Stomach (tissue), 4 donors: Measurements from ENCODE around the gene MALRD1.

Experiments used
- EP300 ChIP-seq: sonication (generic); formaldehyde crosslinking; IDR thresholded peaks from one replicate; pipeline ENCODE4 v1.6.1; 2017; ENCODE audit warnings: antibody characterized with exemption
- POLR2A ChIP-seq, 4 donors: fragments of 450-650 bp; IDR thresholded peaks; one replicate each; pipeline ENCODE4 v1.6.1; 2016; ENCODE audit warnings: antibody characterized with exemption in 4 of 4, control low read depth in 2 of 4, mild to moderate bottlenecking in 1 of 4, moderate library complexity in 1 of 4
- POLR2AphosphoS5 ChIP-seq, 3 donors: sonication (generic); formaldehyde crosslinking; IDR thresholded peaks; one replicate each; pipeline ENCODE4 v1.6.1; 2016; ENCODE audit warnings: antibody characterized with exemption in 3 of 3
- TF ChIP-seq, protein P1 (sequence below), 7 experiments: fragments of 450-650 bp in 4 of 7; fragments of 200-600 bp in 3 of 7; sonication (generic) in 3 of 7; IDR thresholded peaks; one replicate each; pipeline ENCODE4 v1.5.1; 2016 to 2019; ENCODE audit warnings: antibody characterized with exemption in 7 of 7, control low read depth in 2 of 7, mild to moderate bottlenecking in 1 of 7

DNA sequence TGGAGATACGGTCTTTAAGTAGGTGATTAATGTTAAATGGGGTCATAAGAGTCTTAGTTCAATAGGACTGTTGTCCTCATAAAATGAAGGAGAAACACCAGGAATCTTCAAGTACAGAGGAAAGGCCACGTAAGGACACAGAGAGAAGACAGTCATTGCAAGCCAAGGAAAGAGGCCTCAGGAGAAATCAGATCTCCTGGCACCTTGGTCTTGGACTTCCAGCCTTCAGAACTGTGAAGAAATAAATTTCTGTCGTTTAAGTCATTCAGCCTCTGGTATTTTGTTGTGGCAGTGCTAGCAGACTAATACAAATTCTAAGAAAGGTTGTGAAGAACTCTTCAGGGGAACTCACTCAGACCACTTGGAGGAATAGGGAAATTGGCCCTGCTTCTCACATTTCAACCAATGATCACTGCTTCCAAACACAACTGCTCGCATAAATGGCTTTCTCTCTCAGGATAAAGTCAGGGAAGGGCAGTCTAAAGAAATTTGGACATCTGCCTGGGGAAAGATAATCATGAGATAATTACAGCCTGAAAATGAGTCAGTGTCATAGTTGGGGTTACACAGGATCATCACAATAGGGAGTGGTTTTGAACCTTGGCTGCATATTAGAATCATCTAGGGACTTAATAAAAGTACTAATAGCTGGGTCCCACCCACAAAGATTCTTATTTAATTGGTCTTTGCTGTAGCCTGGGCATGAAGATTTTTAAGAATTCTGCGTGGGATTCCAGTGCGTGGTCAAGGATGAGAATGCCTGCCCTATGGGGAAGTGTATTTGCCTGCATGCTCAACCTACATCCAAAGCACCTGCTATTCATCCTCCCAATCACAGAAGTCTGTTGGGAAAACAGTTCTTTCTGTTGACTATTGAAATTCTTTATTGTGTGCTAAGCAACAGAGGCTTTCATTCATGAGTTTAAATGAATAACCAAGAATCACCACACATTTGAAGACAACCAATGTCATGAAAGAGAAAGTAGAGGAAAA lies 457.0 kb downstream of the MALRD1 start:
- TF ChIP-seq, protein P1, sequence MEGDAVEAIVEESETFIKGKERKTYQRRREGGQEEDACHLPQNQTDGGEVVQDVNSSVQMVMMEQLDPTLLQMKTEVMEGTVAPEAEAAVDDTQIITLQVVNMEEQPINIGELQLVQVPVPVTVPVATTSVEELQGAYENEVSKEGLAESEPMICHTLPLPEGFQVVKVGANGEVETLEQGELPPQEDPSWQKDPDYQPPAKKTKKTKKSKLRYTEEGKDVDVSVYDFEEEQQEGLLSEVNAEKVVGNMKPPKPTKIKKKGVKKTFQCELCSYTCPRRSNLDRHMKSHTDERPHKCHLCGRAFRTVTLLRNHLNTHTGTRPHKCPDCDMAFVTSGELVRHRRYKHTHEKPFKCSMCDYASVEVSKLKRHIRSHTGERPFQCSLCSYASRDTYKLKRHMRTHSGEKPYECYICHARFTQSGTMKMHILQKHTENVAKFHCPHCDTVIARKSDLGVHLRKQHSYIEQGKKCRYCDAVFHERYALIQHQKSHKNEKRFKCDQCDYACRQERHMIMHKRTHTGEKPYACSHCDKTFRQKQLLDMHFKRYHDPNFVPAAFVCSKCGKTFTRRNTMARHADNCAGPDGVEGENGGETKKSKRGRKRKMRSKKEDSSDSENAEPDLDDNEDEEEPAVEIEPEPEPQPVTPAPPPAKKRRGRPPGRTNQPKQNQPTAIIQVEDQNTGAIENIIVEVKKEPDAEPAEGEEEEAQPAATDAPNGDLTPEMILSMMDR (IDR thresholded peaks at IDR 0.05), result no peak
- TF ChIP-seq POLR2A (IDR thresholded peaks at IDR 0.05) (no peak), POLR2AphosphoS5 (IDR thresholded peaks at IDR 0.05) (no peak), EP300 (no peak)
